K562 (cell line): ENCODE measurements around the gene MS4A8.
"Not testable (repeated sequence)": the region's sequence is repeated elsewhere in the genome, so short reads cannot be mapped to it uniquely, and the experiment has no call there.

Experiments used
- ARID2 ChIP-seq: fragments of 450-650 bp; IDR thresholded peaks from 2 replicates; pipeline ENCODE4 v1.6.1; 2017; ENCODE audit warnings: antibody characterized with exemption, mild to moderate bottlenecking
- CBFB ChIP-seq: sonication (generic); formaldehyde crosslinking; IDR thresholded peaks from 2 replicates; pipeline ENCODE4 v1.4.0; 2020; ENCODE audit warnings: mild to moderate bottlenecking, missing genetic modification reagents
- CEBPG ChIP-seq, 3 experiments: fragments of 200-800 bp in 1 of 3; sonication (Bioruptor generic) in 1 of 3; sonication (generic) in 1 of 3; formaldehyde crosslinking in 1 of 3; IDR thresholded peaks in 2 of 3; conservative IDR thresholded peaks in 1 of 3; 2 replicates each; pipeline versions ENCODE4 v1.6.1 to v1.8.0; 2016 to 2022; ENCODE audit warnings: missing compliant biosample characterization in 2 of 3, missing genetic modification characterization in 2 of 3, mild to moderate bottlenecking in 1 of 3, missing genetic modification reagents in 1 of 3
- CHD1 ChIP-seq: fragments of 200-600 bp; sonication (generic); IDR thresholded peaks from one replicate; pipeline ENCODE4 v1.6.1; 2012; ENCODE audit warnings: mild to moderate bottlenecking, moderate library complexity, low read length, inconsistent platforms
- EP300 ChIP-seq: IDR thresholded peaks from 2 replicates; pipeline ENCODE4 v1.6.1; 2012; ENCODE audit warnings: low read length, improper control_type of control experiment
- HBP1 ChIP-seq: fragments of 450-650 bp; formaldehyde crosslinking; IDR thresholded peaks from 2 replicates; pipeline ENCODE4 v1.4.0; 2022; ENCODE audit warnings: missing genetic modification characterization
- MECOM ChIP-seq: fragments of 250-450 bp; sonication (Bioruptor Pico); IDR thresholded peaks from 2 replicates; pipeline ENCODE4 v1.8.0; 2022; ENCODE audit warnings: inconsistent platforms
- MYNN ChIP-seq, 2 experiments: sonication (generic); formaldehyde crosslinking in 1 of 2; IDR thresholded peaks; 2 replicates each; pipeline versions ENCODE4 v1.5.0 to v1.6.1; 2016 to 2020; ENCODE audit warnings: antibody characterized with exemption in 1 of 2, missing genetic modification reagents in 1 of 2
- POLR2AphosphoS5 ChIP-seq: IDR thresholded peaks from 2 replicates; pipeline ENCODE4 v1.6.1; 2011; ENCODE audit warnings: mild to moderate bottlenecking, low read depth, low read length, moderate library complexity; ENCODE audit not compliant: control insufficient read depth, insufficient read depth
- SREBF2 ChIP-seq: sonication (generic); formaldehyde crosslinking; IDR thresholded peaks from 2 replicates; pipeline ENCODE4 v1.4.0; 2020; ENCODE audit warnings: mild to moderate bottlenecking, missing genetic modification reagents
- TAF1 ChIP-seq: IDR thresholded peaks from 2 replicates; pipeline ENCODE4 v1.6.1; 2011; ENCODE audit warnings: mild to moderate bottlenecking, low read length, moderate library complexity; ENCODE audit not compliant: insufficient read depth, control insufficient read depth, severe bottlenecking; ENCODE audit errors: extremely low read depth
- ZFP1 ChIP-seq: fragments of 450-650 bp; formaldehyde crosslinking; IDR thresholded peaks from 2 replicates; pipeline ENCODE4 v1.4.0; 2020; ENCODE audit warnings: mild to moderate bottlenecking, mixed read lengths
- TF ChIP-seq, protein P1 (sequence below), 3 experiments: IDR thresholded peaks in 2 of 3; conservative IDR thresholded peaks in 1 of 3; 2 replicates each; pipeline ENCODE4 v1.5.1; 2011 to 2012; ENCODE audit warnings: low read length in 3 of 3, mild to moderate bottlenecking in 3 of 3, control low read depth in 2 of 3, improper control_type of control experiment in 1 of 3, inconsistent platforms in 1 of 3, low read depth in 1 of 3, mixed read lengths in 1 of 3, moderate library complexity in 1 of 3; ENCODE audit not compliant: insufficient read depth in 2 of 3

GRCh38 chr11:60678231-60678630 is 21.2 kb upstream of the MS4A8 start:
- not testable (repeated sequence) for TF ChIP-seq ZFP1 (CRISPR knock-in tag); MECOM (CRISPR knock-in tag); CEBPG (CRISPR knock-in tag; IDR thresholded peaks at IDR 0.05); CEBPG (tag; conservative IDR thresholded peaks at IDR 0.05 in 1 of 2, IDR thresholded peaks at IDR 0.05 in 1 of 2); HBP1; ARID2; EP300; TAF1; MYNN (IDR thresholded peaks at IDR 0.05); MYNN (CRISPR knock-in tag; IDR thresholded peaks at IDR 0.05); CHD1; CBFB (CRISPR knock-in tag); POLR2AphosphoS5; SREBF2 (CRISPR knock-in tag)
- TF ChIP-seq, protein P1, sequence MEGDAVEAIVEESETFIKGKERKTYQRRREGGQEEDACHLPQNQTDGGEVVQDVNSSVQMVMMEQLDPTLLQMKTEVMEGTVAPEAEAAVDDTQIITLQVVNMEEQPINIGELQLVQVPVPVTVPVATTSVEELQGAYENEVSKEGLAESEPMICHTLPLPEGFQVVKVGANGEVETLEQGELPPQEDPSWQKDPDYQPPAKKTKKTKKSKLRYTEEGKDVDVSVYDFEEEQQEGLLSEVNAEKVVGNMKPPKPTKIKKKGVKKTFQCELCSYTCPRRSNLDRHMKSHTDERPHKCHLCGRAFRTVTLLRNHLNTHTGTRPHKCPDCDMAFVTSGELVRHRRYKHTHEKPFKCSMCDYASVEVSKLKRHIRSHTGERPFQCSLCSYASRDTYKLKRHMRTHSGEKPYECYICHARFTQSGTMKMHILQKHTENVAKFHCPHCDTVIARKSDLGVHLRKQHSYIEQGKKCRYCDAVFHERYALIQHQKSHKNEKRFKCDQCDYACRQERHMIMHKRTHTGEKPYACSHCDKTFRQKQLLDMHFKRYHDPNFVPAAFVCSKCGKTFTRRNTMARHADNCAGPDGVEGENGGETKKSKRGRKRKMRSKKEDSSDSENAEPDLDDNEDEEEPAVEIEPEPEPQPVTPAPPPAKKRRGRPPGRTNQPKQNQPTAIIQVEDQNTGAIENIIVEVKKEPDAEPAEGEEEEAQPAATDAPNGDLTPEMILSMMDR (IDR thresholded peaks at IDR 0.05 in 2 of 3, conservative IDR thresholded peaks at IDR 0.05 in 1 of 3; ENCODE audit: insufficient read depth in 2 of 3, low read depth in 1 of 3, low read length in 3 of 3), result not testable (repeated sequence)
